GM21360 (cell line): ENCODE measurements around the gene CDHR5.
"Not testable (repeated sequence)": the region's sequence is repeated elsewhere in the genome, so short reads cannot be mapped to it uniquely, and the experiment has no call there.

Experiments used
- ATAC-seq: cut with Tn5 transposase; IDR thresholded peaks from one replicate; pipeline ENCODE4 v1.9.1; 2021; ENCODE audit warnings: mild to moderate bottlenecking, moderate library complexity; ENCODE audit not compliant: unreplicated experiment

CDHR5 gene

GRCh38 chr11:589798-590197 lies 35.0 kb downstream of the CDHR5 start:
- ATAC-seq = no peak

- ATAC-seq = no peak
Measured at GRCh38 chr11:587978-588380, 36.8 kb downstream of the CDHR5 start.

GRCh38 chr11:587546-587945 lies 37.2 kb downstream of the CDHR5 start:
- ATAC-seq = no peak

DNA sequence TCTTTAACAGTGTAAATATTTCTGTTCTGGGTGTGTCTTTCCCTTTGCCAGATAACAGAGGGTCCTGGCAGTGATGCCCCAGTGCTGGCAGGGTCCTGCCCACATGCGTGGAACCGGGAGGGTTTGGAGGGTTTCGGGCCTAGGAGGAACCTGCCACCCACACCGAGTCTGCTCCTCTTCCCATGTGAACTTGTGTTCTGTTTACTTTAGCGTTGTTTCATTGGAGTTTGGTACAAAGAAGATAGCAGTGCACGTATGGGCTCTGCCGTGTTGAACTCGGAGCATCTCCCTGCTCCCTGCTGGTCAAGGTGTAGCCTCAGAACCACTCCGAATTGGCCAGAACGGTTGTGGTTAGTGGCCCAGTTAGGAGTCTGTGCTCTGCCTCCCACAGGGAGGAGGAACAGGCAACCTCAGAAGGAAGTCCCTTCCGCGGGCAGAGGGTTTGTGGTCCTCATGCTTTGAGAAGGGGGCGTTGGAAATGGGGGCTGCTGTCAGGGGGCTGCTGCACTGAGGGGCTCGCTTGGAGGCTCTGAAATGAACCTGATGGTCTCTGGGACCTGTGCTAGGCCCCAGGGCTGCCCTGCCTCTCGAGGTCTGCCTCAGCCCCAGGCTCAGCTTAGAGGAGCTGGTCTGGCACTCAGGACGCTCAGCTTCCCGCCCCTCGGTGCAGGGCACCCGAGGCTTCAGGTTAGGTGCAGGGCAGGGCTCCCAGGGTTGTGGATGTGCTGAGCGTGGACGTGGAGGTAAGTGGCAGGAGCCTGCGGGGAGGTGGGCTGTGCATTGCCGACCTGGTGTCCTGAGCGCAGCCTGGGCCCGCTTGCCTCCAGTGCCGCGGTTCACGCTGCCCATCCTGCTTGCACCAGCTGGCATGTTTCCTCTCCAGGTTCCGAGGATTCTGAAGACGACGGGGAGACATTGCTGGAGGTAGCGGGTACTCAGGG lies 38.1 kb downstream of the CDHR5 start:
- no peak for ATAC-seq

- ATAC-seq = no peak
Measured at GRCh38 chr11:584287-584686, 40.5 kb downstream of the CDHR5 start.

DNA sequence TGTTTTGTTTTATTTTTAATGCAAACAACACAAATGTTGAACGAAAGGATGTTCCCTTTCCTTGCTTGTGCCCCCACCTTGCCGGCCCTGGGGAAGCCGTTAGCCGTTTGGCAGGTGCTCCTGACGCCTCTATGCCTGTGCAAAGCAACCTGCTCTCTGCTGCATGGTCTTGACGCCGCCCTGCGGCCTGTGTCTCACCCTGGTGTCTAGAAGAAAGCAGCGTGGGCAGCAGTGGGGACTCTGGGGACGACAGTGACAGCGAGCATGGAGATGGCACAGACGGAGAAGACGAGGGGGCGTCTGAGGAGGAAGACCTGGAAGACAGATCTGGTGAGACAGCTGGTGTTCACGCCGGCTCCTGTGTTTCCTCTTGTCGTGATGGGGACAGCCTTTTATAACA lies 43.0 kb downstream of the CDHR5 start:
- ATAC-seq = no peak

DNA sequence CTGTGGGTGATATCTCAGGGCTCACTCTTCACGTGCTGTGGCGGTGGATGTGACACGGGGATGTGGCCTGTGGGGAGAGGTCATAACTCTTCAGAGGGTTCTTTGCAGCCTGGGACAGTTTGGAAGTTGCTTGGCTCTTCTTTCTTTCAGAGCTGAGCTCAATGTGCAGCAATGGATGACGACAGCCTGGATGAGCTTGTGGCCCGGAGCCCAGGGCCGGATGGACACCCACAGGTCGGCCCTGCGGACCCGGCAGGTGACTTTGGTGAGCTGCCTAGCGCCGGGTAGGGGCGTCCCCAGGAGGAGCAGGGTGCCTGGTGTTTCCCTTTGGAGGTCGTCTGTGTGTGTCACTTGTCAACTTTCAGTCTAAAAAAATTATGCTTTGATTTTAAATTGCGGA lies 43.4 kb downstream of the CDHR5 start:
- ATAC-seq = no peak

- no peak for ATAC-seq
Measured at GRCh38 chr11:579830-580601, 44.7 kb downstream of the CDHR5 start.

DNA sequence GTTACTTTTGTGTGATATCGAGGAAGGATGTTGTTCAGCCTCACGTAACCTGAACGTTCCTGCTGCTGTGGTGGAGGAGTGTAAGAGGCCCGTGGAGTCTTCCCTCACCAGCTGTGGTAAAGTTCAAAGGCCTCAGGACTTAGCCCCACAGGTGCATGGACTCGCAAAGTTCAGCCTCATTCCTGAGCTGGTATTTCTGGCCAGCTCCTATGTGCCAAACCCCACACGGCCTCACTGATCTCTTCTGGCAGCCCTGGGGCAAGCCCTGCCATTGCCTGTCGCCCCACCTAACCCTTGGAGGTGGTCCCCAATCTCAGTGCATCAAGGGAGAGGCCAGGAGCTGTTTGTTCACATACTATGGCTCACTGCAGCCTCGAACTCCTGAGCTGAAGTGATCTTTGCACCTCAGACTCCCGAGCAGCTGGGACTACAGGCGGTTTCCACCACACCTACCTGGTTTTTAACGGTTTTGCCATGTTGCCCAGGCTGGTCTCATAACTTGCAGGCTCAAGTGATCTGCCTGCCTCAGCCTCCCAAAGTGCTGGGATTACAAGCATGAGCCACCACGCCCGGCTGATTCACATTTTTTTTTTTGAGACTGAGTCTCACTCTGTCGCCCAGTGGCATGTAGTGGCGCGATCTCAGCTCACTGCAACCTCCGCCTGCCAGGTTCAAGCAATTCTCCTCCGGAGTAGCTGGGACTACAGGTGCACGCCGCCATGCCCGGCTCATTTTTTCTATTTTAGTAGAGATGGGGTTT lies 46.3 kb downstream of the CDHR5 start:
- ATAC-seq = no peak

GRCh38 chr11:577611-577894 lies 47.2 kb downstream of the CDHR5 start:
- ATAC-seq = no peak

- ATAC-seq = no peak
Measured at GRCh38 chr11:576811-577610, 47.7 kb downstream of the CDHR5 start.

DNA sequence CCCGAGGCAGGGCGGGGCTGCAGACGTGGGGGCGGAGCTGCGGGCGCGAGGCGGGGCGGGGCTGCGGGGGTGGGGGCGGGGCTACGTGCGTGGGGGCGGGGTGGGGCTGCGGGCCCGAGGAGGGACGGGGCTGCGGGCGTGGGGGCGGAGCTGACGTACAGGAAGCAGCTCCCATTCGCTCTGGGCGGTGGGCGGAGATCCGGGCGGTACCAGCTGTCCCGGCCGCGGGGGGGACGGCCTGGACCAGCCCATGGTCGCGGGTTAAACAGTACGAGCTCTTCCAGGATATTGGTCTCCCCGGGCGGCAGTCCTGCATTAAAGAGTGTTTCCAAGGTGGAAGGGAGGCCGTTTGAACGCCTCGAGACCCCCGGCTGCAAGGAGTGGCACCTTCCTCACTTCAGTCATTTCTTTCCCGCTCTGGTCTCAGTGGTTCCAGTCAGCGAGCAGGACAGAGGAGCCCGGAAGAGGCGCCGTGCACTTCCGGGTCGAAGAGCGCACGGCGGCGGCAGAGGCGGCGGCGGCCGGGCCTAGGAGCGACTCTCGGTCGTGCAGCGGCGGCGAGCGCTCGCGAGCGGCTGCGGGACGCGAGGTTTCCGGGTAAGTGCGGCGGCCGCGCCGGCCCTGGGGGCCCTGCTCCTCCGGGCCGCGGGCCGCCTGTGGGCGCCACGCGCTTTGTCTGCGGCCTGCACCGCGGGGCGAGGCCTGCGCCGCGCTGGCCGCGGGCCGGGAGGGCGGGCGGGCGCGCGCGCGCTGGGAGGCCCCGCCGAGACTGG lies 48.6 kb downstream of the CDHR5 start, which contains the start of gene PHRF1:
TSS of gene PHRF1 (plus strand) at position 475 of the 773 bp plus-strand sequence. CDS start 5,043 bp downstream, outside the sequence.
- ATAC-seq = peak; percentile 62

- ATAC-seq = peak; percentile 42
Measured at GRCh38 chr11:575313-575995, 49.3 kb downstream of the CDHR5 start.

- ATAC-seq = peak; percentile 3
Measured at GRCh38 chr11:574632-575312, 50.0 kb downstream of the CDHR5 start.

DNA sequence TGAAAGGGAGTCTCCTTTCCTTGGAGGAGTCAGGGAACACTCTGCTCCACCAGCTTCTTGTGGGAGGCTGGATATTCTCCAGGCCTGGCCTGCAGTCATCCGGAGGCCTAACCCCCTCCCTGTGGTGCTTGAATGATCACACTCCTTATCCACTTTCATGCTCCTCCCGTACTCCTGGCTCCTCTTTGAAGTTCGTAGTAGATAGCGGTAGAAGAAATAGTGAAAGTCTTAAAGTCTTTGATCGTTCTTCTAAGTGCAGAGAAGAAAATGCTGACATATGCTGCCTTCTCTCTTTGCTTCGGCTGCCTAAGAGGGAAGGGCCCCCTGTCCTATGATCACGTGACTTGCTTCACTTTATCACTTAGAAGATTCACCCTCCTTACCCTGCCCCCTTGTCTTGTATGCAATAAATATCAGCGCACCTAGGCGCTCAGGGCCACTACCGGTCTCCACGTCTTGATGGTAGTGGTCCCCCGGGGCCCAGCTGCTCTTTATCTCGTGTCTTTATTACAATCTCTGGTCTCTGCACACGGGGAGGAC lies 50.7 kb downstream of the CDHR5 start:
- not testable (repeated sequence) for ATAC-seq

DNA sequence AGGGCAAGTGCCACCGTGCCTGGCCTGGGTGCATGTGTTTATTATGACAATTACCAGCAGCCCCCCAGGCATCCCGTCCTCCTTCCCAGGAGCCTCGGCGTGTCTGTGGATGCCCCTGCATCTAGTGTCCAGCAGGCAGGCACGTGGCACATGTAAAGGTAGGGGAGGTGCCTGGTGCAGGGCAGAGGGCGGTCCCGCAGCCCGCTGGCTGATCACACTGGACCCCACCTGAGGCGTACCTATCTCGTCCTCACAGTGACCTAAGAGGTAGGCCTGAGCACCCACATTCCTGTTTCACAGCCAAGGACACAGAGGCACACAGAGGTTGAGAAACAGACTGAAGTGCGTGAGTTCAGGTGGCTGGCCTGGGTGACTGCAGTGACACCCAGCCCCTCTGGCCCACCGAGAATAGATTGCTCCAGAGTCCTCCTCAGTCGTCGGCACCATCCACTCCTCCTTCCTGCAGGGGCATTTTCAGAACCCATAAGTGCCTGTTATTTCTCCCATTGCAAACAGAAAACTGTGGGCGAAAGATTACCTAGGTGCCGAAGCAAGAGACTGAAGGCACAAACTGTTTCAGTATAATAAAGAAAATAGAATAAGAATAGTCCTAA lies 51.5 kb downstream of the CDHR5 start:
- ATAC-seq = no peak

DNA sequence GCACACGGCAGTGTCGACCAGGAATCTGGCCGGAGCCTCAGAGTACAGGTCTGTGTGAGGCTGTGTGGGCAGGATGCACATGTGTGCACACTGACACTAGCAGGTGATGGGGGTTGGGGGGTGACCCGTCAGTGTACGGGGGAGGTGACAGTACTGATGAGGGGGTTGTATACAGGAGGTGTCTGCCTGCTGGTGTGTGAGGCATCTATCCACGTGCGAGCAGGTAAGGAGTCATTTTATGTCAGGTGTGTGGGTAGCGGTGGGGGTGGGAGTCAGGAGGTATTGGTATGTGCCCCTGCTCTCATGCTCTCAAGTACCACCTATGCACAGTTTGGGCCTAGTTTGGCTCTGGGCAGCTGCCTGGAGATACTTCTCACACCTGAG lies 53.0 kb downstream of the CDHR5 start:
- ATAC-seq = no peak
